ENCODE data around the gene RPL10.
A peak's percentile ranks its signal among the peaks of the same experiment; 100 is the strongest.

The RPL10 gene

GRCh38 chrX:154436983-154437752, 39.0 kb downstream of the RPL10 start, which contains the start of gene GDI1:
TSS of gene GDI1 (plus strand) at chrX:154437154. CDS start at chrX:154437255, 101 bp downstream.
- no peak for TF ChIP-seq CTCF (IDR thresholded peaks at IDR 0.05; ENCODE audit: unreplicated experiment in 3 of 3)
- Mint-ChIP-seq H3K27ac (peak within 1 kb of the TSS; percentile 84 to 92 (median 85)), H3K9me3 (peaks cover 15% of the 10 kb centered on the region), H3K4me3 (peak within 1 kb of the TSS; percentile 92 to 95 (median 94)), H3K4me1 (peaks cover 11% of the 10 kb centered on the region), H3K36me3 (ENCODE audit: low read depth) (peaks cover 41% of the 10 kb centered on the region), H3K27me3 (ENCODE audit: low read depth) (no peaks in the 10 kb centered on the region)

- Mint-ChIP-seq H3K4me3 (peak overlapping the region; percentile 92 to 95 (median 94)), H3K4me1 (peaks cover 11% of the 10 kb centered on the region), H3K27me3 (ENCODE audit: low read depth) (no peaks in the 10 kb centered on the region), H3K9me3 (peaks cover 15% of the 10 kb centered on the region), H3K27ac (peak overlapping the region; percentile 84 to 92 (median 85)), H3K36me3 (ENCODE audit: low read depth) (peaks cover 39% of the 10 kb centered on the region)
- TF ChIP-seq CTCF (IDR thresholded peaks at IDR 0.05; ENCODE audit: unreplicated experiment in 3 of 3): no peak
Measured at GRCh38 chrX:154437971-154438893, 40.1 kb downstream of the RPL10 start.

GRCh38 chrX:154439841-154440240, 41.7 kb downstream of the RPL10 start:
- no peaks in the 10 kb centered on the region for H3K27me3 Mint-ChIP-seq (ENCODE audit: low read depth)

GRCh38 chrX:154440623-154441357, 42.6 kb downstream of the RPL10 start:
- peaks cover 11% of the 10 kb centered on the region for H3K4me1 Mint-ChIP-seq
- H3K36me3 Mint-ChIP-seq (ENCODE audit: low read depth): peaks cover 19% of the 10 kb centered on the region
- no peak for TF ChIP-seq CTCF (IDR thresholded peaks at IDR 0.05; ENCODE audit: unreplicated experiment in 3 of 3)
- no peak overlapping the region for H3K27ac Mint-ChIP-seq
- peaks cover 15% of the 10 kb centered on the region for H3K9me3 Mint-ChIP-seq
- H3K4me3 Mint-ChIP-seq: peak overlapping the region; percentile 3 to 30 (median 15)
- H3K27me3 Mint-ChIP-seq (ENCODE audit: low read depth): no peaks in the 10 kb centered on the region

More at GRCh38 chrX:154439841-154440240, 41.7 kb downstream of the RPL10 start:
- Mint-ChIP-seq H3K9me3 (peaks cover 15% of the 10 kb centered on the region), H3K36me3 (ENCODE audit: low read depth) (peaks cover 27% of the 10 kb centered on the region), H3K27ac (no peak overlapping the region), H3K4me1 (peaks cover 11% of the 10 kb centered on the region), H3K4me3 (peak overlapping the region; percentile 41 to 57 (median 47))
- no peak for TF ChIP-seq CTCF (IDR thresholded peaks at IDR 0.05; ENCODE audit: unreplicated experiment in 3 of 3)

GRCh38 chrX:154441564-154441963, 43.4 kb downstream of the RPL10 start:
- Mint-ChIP-seq H3K27me3 (ENCODE audit: low read depth) (no peaks in the 10 kb centered on the region), H3K4me3 (peak overlapping the region; percentile 23 to 50 (median 31)), H3K27ac (no peak overlapping the region), H3K36me3 (ENCODE audit: low read depth) (peaks cover 19% of the 10 kb centered on the region), H3K9me3 (peaks cover 14% of the 10 kb centered on the region), H3K4me1 (peaks cover 6% of the 10 kb centered on the region)
- TF ChIP-seq CTCF (IDR thresholded peaks at IDR 0.05; ENCODE audit: unreplicated experiment in 3 of 3): no peak

Data from nephron (organoid).